ENCODE results near the gene SCFD2.

Gene SCFD2

DNA sequence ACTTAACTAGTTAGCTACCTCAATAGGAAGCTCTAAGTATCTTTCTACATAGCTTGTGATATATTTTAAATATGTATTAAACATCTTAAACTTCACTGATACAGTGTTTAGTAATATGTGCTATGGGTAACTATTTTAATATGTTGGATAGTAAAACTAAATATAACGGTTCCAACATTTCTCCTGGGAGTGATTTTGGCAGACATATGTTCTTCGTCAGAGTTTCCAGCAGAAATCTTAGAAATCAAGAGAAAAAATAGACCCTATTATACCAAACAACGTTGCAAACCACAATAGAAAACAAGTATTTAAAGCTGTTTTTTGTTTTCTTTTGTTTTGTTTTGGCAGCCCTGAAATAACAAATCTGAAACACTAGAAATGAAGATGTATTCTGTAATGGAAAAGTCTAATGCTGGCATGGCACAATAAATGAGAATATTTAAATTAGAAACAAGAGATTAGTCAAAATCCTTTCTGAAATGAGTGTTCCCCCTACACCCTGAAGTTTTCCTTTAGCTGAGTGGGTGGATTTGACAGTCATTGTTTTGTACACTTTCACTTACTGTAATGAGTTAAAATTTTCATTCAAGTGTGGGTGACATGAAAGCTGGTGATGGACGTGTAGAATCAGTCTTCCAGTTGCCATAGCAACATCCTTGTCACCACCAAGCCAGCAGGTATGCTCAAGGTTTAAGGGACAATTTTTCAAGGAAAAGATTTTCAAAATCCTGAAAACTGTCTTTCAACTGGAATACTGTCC lies 233.5 kb downstream of the SCFD2 start:
- DNase-seq: no peak

DNA sequence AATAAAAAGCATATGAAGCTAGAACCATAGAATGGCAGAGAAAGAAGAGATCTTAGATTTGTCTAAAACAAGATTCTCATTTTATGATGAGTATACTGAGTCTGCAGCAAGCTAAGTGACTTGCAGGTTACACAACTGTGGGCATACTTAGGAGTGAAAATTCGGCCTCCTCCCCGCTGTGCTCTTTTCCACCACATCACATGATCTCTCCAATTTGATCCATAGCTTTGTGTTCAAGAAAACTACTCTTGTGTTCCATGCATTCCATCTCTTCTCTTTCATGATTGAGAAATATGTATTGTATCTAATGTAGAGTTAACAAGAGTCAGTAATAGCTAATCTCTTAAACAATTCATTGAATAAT lies 234.3 kb downstream of the SCFD2 start:
- DNase-seq: no peak

DNA sequence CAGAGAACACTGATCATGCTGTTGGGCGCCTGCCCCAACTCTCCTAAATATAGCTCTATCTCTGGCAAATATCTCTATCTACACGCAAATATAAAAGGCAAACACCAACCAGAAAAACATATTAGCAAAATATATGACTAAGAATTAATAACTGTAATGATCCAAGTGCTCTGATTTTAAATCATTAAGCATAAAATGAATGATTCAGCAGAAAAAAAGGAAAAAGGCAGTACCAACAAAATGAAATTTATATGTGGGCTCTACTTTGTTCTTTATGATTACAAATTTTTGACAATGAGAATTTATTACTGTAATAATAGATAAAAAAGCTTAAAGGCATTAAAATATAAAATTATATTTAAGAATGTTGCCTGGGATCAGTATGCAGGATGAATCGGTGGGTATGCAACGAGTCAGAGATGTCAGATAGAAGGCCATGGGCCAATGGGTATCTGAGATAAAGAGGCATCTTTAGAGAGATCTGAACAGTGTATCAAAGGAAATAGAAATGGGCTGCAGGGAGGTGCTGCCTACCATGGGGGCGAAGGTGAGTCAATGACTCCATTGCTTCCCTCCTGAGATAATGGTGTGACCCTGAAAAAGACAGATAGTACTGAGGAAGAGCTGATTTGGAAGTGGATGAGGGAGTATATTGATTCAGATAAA lies 234.8 kb downstream of the SCFD2 start:
- no peak for DNase-seq

DNA sequence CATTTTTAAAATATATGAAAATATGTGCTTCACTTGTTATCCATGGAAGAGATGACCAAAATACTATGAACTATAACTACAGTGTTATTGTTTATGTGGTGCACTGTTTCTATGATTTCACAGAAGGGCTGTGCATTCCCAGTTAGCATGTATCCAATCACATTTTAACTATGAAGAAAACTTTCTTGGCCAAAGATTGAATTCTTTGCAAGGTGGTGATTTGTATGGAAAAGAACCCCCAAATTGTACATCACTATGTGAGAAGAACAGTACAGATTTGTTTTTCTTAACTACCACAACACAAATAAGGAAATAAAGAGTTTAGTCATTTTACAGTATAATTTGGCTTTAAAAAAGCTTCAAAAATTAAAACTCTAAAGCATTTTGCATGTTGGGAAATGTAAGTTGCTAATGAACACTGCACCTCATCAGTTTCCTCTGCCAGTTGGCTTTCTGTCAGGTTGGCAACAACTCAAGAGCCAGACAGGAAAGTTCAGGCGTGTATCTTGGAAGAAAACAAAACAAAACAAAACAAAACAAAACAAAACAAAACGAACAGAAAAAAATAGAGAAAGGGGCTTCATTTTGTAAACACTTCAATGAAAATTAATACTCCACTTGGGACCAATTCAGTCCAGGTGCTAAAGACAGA lies 237.0 kb downstream of the SCFD2 start:
- no peak for DNase-seq

DNA sequence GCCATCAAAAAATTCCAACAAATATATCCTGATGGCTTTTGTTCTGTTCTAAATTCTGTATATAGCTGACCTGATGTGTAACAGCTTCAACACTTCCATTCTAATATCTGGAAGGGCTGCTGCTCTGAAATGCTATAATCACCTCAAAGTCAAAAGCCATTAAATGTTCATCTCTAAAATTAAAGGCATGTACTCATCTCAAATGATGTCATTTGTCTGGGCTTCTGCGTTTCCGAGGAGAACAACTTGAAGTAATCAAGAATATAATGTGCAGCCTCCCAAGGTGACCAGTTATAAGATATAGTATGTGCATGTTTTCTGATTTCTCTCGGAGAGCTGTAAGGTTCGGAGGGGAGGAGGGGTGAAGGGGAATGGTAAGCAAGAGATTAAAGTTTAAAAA lies 237.6 kb downstream of the SCFD2 start:
- DNase-seq: no peak

DNA sequence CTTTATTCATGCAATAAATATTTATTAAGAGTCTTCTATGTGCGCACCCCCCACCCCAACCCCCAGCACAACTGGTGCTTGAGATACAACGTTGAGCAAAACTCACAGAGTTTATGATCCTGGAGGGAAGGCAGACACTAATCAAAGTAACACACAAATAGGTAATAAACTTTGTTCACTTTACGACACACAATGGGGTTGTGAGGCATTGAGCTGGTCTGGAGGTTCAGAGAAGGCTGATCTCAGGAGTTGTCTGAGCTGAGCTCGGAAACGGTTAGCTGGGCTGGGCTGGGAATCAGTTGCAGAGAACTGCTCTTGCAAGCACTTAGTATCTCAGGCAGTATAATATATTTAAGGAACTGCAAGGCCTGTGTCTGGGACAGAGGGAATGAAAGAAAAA lies 238.5 kb downstream of the SCFD2 start:
- DNase-seq: no peak

DNA sequence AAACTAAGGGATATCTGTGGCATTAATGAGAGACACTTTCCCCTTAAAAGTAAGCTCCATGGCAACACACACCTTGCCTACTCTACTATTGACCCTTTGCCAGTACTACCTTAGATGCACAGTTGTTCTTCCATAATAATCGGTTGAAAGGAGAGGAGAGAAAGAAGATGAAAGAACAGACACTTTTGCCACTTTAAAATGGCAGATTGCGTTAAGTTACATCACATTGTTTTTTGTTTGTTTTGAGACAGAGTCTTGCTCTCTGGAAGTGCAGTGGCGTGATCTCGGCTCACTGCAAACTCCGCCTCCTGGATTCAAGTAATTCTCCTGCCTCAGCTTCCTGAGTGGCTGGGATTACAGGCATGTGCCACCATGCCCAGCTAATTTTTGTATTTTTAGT lies 239.8 kb downstream of the SCFD2 start:
- DNase-seq: no peak

DNA sequence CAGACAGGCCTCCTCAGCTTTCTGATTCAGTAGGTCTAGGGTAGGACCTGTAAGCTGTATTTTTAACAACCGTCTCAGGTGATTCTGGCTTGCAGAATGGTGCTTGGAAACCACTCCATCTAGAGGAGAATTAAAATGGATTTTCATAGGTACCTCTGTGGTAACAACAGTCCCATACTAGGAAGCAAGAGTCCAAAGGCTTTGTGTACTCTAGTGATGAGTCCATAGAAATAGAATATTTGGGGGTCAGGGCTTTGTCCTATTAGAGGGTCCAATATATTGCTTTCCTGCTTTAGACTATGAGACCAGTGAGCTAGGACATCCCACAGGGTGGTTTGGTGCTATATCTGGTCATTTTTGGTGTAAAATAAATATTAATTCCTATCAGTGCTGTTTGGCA lies 242.0 kb downstream of the SCFD2 start:
- no peak for DNase-seq

DNA sequence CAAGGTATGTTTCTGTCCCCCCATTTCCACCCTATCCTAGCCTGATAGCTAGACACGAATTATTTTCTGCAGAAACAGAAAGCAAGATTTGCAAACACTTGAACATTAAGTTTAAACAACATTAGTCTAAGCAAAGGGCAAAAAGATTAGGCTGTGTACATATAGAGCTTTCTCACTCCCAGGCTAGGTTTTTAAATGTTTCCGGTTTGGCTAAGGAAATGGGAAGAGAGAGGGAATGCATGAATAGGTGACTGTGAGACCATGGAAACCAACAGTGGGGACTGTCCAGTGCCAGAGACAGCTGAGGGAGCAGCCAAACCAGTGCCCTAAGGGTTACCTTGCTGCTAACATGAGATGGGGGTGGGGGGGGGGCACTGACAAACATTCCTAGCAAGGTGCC lies 242.7 kb downstream of the SCFD2 start:
- DNase-seq: no peak

DNA sequence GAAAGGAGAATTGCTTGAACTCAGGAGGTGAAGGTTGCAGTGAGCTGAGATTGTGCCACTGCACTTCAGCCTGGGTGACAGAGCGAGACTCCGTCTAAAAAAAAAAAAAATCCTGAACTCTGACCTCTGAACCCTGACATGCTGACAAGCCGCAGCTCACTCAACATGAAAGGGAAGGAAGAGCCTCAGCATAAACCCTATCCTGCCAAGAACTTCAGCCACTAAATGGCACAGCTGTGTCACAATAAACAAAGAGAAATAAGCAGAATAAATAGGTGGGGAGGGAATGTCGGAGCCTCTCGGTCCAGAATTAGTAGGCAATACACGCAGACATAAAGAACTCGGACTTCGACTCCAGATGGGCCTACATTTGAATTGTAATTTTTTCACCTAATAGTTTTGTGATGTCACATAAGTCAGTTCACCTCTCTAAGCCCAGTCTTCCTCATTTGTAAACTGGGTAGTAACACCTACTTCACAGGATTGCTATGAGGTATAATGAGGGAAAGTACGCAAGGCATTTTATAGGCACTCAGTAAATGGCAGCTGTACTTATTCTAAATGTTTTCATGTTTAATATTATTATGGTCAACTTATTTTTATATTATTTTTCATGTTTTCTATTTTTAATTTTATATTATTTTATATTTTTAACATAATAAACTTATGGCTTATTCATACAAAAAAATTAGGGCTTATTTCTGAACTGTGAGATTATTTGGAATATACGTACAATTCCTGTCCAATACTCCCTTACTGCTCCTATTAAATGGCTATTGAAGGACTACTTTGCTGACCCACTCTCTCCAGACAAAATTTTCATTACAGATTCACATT lies 243.4 kb downstream of the SCFD2 start:
- no peak for DNase-seq

DNA sequence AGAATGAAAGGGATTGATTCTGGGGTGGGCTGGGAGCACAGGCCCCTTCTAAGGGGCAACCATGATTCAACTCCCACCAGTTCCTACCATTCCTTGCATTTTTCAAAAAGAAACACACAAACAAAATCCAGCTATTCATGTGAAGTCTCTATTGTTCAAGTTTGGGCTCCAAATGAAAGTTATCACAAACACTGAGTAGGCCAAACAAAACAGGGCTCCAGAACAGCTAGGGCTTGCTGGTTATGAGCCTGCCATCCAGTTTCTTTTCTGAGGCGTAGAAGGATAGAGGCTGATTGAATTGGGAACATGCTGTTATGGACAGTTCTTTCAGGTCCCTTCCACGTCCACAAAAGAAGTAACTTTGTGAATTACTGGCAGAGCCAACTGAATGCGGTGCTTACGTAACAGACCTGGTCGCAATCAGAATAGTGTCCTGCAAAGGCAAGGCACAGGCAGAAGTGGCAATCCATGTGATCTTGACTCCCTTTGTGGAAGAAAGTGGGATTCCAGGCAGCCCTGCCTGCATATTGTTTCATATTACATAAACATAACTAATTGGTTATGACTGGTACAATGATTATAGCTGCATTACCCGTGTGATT lies 244.5 kb downstream of the SCFD2 start:
- no peak for DNase-seq

DNA sequence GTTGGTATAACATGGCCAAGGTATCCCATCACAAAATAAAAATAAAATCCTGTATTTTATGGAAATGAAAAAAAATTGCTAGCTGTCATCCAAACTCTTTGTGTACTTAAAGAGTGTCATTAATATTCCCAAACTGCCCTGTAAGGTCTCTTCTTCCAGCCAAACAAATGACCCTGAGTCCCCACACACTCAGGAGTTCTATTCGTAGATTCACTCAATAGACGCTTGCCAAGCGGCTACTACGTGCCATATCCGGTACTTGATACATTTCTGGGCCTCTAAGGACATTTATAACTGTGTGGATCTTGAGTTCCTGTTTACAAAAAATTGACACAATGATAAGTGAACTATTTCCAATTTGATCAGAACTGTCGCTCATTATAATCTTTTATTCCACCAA lies 245.1 kb downstream of the SCFD2 start:
- no peak for DNase-seq

DNA sequence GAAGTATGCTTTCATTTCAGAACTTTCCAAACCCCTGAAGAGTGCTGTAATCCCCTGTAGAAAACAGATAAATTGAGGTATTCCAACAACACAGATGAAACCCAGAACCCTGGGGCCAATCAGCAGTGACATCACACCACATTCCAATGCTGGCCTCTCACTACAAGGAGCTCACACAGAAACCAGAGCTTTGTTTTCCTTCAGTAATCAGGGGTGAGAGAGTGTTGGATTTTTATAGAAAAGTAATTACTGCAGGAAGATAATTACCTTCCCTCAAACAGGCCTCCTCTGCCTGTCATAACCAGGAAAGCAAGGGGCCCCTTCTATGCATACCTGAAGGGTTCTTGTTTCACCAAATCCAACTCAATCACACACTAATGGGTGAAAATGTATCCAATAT lies 246.2 kb downstream of the SCFD2 start:
- no peak for DNase-seq

DNA sequence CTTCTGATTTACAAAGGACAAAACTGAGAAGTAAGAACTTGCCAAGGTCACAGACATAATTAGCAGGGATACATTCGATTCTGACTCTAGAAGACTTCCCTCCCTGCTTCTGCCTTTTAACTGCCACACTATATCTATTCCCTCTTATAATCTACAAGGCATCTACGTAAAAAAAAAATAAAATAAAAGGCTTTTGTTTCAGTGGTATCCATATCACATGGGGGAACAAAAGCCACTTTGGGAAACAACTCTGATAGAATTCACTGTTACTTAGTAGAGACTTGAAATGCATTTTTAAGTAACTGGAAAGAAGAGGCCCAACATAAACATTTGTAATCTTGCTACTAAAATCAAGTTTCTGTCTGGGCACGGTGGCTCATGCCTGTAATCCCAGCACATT lies 247.2 kb downstream of the SCFD2 start:
- no peak for DNase-seq

DNA sequence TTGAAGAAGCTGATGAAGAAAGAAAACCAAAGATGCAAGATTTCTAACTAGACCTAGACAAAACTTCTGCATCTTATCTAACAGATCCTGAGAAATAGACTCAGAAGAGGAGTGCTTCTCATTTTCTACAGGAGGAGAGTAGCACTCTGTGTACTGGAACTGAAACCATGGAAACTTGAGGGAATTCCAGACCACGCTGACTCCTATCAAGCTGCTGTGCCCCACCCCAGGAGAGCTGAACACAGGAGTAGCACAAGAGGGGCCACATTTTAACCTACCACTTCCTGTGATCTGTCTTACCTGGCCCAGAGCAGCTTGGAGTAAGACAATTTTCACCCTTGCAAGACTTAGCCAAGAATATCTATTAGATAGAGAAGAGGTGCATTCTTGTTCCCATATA lies 248.9 kb downstream of the SCFD2 start:
- no peak for DNase-seq

DNA sequence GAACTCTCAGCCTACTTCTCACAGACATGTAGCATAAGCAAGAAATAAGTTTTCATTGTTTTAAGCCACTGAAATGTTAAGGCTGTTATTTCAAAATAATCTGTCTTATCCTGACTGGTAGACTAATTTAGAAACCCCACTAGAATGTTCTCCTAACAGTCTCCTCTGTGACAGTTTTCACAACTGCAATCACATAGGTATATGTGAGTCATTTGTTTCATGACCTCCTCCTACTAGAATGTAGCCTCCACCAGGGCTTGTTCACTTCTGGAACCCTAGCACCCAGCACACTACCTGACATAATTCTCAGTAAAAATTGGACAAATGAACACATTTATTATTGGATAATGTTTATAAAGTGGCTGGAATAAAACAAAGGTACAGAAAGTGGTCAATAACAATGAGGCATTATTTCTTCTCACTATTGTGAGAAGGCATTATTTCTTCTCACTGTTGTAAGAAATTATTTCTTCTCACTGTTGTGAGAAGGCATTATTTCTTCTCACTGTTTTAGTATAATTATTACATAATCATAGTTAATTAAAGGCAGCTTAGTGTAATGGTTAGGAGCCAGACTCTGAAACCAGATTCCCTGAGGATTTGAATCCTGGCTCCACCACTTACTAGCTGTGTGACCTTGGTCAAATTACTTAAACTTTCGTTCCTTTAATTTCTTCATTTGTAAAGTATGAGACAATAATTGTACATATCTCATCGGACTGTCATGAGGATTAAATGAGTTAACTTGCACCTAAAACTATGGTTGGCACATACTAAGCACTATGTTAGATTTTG lies 252.2 kb downstream of the SCFD2 start:
- no peak for DNase-seq

DNA sequence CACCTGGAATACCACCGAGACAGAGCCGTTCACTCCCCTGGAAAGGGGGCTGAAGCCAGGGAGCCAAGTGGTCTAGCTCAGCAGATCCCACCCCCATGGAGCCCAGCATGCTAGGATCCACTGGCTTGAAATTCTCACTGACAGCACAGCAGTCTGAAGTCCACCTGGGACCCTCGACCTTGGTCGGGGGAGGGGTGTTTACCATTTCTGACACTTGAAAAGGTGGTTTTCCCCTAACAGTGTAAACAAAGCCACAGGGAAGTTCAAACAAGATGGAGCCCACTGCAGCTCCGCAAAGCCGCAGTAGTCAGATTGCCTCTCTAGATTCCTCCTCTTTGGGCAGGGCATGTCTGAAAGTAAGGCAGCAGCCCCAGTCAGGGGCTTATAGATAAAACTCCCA lies 260.5 kb downstream of the SCFD2 start:
- DNase-seq: no peak

DNA sequence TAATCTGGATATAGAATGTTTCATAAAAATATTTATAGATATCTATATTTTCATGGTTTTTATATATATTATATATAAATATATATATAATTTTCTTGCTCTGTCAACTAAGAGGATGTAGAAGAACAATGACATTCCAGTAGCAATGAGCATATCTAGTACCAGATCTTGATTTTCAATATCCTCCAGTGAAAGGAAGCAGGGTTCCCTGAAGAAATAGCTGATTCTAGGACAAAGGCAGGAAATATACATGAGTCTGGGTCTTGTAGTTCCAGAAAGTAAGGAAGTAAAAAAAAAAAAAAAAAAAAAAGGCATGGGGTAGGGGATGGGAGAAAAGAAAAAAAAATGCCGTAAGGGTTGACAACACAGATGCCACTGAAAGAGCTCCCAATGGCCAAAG lies 262.4 kb downstream of the SCFD2 start:
- DNase-seq: no peak

DNA sequence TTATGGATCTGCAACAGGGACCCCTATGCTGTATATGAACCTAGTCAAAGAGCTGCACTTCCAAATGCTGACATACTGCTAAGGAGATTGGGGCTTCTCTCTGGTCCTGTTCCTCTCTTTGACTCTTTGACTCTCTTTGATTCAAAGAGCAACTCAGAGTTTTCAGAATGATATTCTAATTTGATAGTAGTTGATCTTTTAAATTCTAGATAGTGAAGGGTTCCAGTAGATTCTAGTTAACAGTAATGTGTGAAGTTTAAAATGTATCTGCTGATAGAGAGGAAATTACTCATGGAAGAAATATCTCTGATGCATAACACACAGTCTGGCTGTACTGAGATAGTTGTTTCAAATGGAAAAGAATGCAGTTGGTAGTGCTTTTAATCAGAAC lies 264.7 kb downstream of the SCFD2 start:
- no peak for DNase-seq

DNA sequence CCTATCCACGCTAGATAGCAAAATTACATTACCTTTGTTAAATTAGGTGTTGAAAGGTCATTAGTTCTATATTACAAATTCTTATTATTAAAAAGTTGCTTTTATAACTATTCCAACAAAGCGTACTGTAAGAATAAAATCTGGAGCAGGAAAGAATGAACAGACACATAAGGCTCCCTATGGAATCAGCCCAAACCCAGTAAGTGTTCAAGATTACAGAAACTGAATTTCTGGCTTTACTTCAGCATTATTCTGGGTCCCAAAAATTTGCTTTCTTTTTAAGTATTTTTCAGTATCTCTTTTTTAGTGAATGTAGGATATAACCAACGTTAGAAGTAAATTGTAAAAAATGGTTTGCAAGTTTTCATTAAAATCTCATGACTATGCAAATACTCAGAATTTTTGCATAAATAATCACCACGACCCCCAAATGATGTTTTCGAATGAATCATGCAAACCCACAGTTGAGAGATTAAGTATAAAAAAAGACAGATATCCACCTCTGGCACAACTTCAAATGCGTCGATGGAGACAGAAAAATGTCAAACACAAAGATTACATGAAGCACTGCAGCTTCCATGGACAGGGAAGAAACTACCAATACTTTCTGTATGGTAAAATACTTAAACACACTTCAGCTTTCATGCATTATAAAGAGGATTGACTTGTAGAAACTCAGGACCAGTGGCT lies 265.2 kb downstream of the SCFD2 start:
- no peak for DNase-seq

DNA sequence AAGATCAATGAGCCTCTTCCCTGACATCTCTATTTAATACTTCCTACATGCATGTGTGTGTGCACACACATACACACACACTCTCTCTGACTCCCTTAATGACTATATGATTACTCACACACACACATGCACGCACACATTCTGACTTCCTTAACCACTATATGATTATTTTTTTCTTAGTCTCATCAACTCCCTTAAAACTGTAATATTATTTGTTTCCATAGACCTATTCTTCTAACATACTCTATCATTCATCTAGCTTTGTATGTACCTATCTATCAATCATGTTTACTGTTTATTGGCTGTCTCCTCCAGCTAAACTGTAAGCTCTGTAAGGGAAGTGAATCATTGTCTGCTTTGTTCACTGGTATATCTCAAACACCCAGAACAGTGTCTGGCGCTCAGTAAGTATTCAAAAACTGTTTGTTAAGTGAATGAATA lies 267.2 kb downstream of the SCFD2 start:
- no peak for DNase-seq

DNA sequence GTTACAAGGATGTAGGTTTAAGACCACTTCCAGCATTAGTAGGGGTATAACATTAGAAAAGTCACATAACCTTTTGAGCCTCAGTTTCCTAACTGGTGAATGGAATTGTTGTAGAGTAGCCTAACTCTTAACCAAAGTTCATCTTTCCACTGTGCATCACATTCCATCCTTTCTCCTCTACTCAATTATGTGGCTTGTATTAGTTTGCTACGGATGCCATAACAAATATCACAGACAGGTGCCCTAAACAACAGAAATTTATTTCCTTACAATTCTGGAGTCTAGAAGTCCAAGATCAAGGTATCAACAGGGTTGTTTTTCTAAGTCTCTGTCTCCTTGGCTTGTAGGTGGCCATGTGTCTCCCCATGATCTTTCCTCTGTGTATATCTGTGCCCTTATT lies 271.8 kb downstream of the SCFD2 start:
- no peak for DNase-seq
